Cardiac fibroblast (primary cell): Measurements from ENCODE around the gene KLHL30.

Source experiments
- DNase-seq, 2 donors: peaks; one replicate each; pipeline versions ENCODE4 v3.0.0 to v3.0.0-alpha.2; 2010; ENCODE audit warnings: low read depth in 2 of 2
- H3K4me3 ChIP-seq, 2 donors: replicated peaks in 1 of 2; 1 replicate in 1 of 2; 2 replicates in 1 of 2; pipeline ENCODE4 v1.5.1; 2011; ENCODE audit warnings: low read depth in 2 of 2, low read length in 2 of 2, mild to moderate bottlenecking in 2 of 2, moderate library complexity in 1 of 2
- TF ChIP-seq, protein P1 (sequence below): IDR thresholded peaks from one replicate; pipeline ENCODE4 v1.5.1; 2011; ENCODE audit warnings: low read depth, mild to moderate bottlenecking, low read length, inconsistent platforms

The KLHL30 gene, protein sequence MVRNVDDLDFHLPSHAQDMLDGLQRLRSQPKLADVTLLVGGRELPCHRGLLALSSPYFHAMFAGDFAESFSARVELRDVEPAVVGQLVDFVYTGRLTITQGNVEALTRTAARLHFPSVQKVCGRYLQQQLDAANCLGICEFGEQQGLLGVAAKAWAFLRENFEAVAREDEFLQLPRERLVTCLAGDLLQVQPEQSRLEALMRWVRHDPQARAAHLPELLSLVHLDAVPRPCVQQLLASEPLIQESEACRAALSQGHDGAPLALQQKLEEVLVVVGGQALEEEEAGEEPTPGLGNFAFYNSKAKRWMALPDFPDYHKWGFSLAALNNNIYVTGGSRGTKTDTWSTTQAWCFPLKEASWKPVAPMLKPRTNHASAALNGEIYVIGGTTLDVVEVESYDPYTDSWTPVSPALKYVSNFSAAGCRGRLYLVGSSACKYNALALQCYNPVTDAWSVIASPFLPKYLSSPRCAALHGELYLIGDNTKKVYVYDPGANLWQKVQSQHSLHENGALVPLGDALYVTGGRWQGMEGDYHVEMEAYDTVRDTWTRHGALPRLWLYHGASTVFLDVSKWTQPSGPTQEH

DNA sequence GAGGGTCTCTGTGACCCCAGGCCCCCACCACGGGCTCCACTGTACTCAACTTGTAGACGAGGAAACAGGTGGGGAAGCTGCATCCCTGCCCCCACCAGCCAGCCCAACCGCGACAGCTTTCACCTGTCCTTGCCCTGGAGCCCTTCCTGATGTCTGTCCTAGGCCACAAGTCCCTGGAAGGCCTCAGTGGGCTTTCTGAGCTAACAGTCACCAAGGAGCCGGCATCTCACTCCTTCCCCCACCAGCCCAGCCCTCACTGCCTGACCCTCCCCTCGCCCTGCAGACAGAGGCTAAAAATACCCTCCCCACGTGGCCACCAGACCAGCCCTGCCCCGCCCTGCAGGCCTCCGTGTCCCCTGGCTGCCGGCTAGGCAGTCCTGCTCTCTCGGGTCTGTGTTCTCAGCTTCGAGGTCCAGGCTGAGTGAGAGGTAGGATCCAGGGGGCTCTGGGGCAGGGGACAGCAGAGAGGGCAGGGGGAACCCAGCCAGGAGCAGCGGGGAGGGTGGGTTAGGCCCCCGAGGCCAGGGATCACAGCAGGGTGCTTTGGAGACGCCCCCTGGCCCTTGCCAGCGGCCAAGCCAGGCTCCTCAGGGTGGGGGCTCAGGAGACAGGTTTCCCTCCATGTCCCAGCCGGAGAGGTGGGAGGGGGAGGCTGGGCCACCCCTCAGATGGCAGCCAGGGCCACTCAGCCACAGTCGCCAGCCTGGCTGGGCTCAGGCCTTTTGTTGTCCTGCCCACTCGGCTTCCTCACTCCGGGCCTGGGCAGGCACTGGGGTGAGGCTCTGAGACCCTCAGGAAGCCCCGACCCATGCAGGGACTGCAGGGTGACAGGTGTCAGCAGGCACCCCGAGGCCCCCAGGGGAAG lies at the start of gene KLHL30:
Gene KLHL30 (plus strand): TSS at position 338 of the 865 bp plus-strand sequence. CDS start 2,087 bp downstream, outside the sequence.
- H3K4me3 ChIP-seq = no peak within 1 kb of the TSS
- TF ChIP-seq, protein P1, sequence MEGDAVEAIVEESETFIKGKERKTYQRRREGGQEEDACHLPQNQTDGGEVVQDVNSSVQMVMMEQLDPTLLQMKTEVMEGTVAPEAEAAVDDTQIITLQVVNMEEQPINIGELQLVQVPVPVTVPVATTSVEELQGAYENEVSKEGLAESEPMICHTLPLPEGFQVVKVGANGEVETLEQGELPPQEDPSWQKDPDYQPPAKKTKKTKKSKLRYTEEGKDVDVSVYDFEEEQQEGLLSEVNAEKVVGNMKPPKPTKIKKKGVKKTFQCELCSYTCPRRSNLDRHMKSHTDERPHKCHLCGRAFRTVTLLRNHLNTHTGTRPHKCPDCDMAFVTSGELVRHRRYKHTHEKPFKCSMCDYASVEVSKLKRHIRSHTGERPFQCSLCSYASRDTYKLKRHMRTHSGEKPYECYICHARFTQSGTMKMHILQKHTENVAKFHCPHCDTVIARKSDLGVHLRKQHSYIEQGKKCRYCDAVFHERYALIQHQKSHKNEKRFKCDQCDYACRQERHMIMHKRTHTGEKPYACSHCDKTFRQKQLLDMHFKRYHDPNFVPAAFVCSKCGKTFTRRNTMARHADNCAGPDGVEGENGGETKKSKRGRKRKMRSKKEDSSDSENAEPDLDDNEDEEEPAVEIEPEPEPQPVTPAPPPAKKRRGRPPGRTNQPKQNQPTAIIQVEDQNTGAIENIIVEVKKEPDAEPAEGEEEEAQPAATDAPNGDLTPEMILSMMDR = no peak

DNA sequence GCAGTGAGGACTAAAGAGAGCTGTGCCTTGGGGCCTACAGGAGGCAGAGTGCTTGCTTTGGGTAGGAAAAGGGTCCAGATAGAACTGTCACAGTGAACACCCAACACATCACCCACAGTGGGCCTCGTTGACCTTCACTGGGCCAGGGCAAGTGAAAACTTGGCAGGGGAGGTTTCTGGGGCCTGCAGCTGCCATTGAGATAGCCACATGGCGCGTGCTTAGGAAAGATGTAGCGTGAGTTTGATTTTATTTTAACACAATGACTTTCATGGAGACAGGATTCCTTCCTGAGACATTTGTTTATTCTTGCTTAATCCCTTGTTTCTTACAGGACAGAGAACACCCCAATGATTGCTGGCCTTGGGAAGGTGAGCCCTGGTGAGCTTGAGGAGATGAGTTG lies 47.6 kb upstream of the KLHL30 start:
- H3K4me3 ChIP-seq = no peak overlapping the region
- no peak for DNase-seq
- TF ChIP-seq, protein P1 = no peak

More for the DNA sequence above, at the start of gene KLHL30:
- DNase-seq = no peak

DNA sequence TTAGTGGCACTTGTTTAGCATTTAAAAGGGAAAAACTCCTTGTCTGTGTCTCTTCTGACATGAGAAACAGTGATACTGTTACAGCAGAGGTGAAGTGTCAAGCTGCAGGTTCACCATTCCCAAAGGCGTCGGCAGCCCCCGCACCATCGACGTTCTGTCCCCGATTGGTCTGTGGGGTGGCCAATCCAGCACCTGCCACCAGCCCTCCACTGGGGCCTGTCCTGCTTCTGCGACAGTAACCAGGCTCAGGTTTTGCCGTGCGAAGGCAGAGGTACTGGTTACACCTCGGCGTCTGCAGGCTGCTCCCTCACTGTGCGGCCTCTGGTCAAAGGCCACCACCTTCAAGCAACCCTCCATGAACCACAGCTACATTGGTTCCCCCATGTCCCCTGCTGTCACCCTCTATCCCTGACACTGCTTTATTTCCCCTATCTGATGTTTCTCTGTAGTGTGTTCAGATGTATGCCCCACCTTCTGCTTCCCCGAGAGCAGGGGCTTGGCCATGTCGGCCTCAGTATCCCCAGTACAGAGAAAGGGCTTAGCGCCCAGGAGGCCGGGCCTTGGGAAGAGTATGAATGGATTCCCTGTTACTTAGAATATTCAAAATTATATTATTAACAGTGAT lies 46.9 kb upstream of the KLHL30 start:
- no peak overlapping the region for H3K4me3 ChIP-seq
- no peak for DNase-seq
- TF ChIP-seq, protein P1 = no peak

DNA sequence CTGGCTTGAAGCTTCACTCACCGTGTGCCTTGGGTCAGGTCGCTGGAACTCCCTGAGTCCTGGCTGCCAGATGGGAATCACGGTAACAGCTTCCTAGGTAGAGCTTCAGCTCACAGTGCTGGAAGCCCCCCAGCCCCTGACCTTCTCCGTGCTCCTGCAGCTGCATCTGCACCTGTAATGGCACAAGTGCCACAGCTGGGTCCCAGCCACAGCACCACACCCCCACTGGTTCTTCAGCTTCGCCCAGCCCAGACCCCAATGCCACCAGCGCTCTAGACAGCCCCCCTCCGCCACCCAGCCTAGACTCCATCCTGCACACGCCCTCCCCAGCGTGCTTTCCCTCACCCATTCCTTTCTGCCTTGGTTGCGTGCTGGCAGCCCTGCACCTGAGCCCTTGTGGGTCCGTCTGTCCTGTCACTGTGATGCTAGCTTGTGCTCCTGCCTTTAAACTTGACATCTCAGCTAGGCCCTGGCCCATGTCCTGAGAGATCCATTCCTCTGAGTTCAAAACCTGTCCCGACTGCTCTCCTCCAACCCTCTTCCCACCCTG lies 45.9 kb upstream of the KLHL30 start:
- H3K4me3 ChIP-seq = no peak overlapping the region
- TF ChIP-seq, protein P1 = no peak
- DNase-seq = no peak

DNA sequence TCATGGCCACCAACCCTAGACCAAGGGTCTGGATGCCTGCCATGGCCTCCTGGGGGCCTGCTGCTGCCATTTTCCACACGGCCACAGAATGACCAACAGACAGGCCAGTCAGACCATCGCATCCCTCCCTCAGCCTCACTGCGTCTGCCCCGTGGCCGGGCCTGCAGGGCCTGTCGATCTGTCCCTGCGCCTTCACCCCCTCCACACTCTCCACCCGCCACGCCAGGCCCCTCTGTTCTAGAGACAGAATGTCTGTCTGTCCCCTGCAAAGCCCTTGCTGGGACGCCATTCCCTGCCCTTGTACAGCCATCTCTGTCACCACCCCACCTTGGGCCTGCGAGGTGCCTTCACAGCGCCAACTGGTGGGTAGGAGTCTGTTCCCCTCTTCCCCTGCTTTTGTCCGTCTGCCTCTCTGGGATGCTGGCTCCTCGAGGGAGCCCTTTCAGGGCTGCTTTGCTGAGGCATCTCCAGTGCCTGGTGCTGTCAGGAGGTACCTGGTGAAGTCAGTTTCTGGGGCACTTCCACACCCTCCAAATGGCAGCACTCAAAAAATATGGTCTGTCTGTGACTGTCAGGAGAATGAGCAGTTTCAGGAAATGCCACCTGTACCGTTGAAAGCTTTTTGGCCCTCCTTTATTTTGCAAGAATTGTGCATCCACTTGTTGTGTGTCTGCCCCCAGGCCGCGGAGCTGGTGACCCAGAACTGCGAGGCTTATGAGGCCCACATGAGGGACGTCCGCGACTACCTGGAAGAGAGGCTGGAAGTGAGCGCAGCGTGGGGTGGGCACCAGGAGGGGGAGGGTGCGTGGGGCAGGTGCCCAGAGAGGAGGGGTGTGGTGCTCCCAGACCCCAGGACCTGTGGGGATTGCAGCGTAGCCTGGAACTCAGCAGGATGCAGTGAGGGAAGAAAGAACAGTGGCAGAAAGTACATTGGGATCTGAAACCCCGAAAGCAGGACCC lies 45.0 kb upstream of the KLHL30 start:
- no peak overlapping the region for H3K4me3 ChIP-seq
- TF ChIP-seq, protein P1 = no peak
- no peak for DNase-seq
